Globus pallidus (tissue), 1 donor: ENCODE results near the gene CALM3.
"Not testable (repeated sequence)": the region's sequence is repeated elsewhere in the genome, so short reads cannot be mapped to it uniquely, and the experiment has no call there.

Experiments used
- DNase-seq: peaks from one replicate; pipeline ENCODE4 v3.0.0-alpha.2; 2015; ENCODE audit warnings: low spot score

The CALM3 gene

DNA sequence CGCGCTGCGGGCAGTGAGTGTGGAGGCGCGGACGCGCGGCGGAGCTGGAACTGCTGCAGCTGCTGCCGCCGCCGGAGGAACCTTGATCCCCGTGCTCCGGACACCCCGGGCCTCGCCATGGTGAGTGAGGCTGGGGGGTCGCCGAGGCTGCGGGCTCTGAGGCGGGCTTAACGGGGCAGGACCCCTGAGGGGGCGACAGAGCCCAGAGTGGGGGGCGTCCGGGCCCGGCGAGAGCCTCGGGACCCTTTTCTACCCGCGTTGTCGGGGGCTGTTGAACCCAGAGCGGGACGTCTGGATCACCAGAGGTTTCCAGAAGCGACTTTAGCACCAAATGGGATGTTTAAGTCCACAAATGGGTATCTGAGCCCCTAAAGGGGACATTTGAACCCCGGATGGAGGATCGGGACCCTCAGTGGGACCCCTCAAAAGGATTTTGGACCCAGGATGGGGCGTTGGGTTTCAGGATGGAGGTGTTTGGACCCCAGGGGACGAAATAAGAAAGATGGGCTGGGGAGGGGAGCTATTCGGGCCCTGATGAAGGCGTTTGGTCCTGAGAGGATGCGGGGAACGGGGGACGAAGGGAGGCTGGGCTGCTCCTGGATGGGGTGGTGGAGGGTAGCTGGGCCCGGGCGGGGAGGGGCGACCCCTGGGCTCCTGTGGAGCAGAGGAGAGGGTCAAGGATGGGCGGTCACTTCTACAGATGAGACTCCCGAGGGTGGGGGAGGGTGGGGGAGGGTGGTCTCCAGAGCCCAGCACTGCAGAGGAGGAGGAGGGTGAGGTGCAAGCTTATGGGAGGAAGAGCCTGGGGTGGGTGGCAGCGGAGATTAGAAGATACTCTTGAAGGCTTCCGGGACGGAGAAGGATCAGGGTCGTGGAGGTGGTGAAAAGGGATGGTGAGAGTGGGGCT is at the start of gene CALM3:
Gene CALM3, plus strand, starts transcription at position 13 of the 907 bp plus-strand sequence. Its CDS starts 105 bp downstream, at position 118.
- DNase-seq = no peak

DNA sequence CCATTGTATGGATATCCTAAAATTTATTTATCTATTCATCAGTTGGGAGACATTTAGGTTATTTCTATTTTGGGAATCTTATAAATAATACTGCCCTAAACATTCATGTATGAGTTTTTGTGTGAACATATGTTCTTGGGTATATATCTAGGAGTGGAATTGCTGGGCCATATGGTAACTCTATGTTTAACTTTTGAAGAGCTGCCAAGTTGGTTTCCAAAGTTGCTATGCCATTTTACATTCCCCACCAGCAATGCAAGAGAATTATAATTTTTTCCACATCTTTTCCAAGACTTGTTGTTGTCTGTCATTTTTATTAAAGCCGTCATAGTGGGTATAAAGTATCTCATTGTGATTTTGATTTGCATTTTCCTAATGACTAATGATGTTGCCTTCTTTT is 48.2 kb upstream of the CALM3 start:
- DNase-seq = no peak

GRCh38 chr19:46554161-46554560 is 47.0 kb upstream of the CALM3 start:
- DNase-seq = no peak

GRCh38 chr19:46555628-46556280 is 45.4 kb upstream of the CALM3 start:
- no peak for DNase-seq

- not testable (repeated sequence) for DNase-seq
Observed at GRCh38 chr19:46556471-46556870, 44.7 kb upstream of the CALM3 start.

GRCh38 chr19:46559203-46559602 is 41.9 kb upstream of the CALM3 start:
- DNase-seq = no peak

- not testable (repeated sequence) for DNase-seq
Observed at GRCh38 chr19:46559675-46560074, 41.5 kb upstream of the CALM3 start.

DNA sequence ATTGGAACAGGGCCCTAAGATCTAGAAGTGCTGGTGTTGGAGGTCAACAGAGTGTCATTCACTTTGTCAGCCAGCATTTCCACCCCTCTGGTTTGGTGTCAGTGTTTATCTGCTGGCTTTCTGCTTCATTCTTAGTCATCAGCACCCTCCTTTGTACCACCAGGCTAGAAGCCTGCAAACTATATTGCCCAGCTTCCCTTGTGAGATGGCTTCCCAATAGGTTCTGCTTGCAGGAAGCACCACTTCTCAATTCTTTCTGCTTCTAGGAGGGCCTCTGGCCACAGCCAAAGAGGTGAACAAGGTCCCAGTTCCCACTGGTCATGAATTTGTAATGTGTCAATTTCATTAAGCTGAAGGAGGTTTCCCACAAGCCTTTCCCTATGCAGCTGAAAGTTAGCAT is 36.4 kb upstream of the CALM3 start:
- DNase-seq = no peak

DNA sequence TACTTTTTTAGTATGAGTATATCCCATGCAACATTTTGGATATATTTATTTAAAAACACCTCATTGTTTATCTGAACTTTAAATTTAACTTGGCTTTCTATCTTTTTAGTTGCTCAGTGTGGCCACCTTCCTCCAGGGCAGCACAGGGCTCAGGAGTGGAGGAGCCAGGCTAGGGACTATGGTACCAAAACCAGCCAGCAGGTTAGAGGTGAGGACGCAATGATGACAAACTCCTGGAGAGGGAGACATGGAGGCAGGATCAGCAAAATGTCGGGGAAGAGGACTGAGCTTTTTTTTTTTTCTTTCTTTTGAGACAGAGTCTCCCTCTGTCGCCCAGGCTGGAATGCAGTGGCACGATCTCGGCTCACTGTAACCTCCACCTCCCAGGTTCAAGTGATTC is 29.6 kb upstream of the CALM3 start:
- DNase-seq = no peak

DNA sequence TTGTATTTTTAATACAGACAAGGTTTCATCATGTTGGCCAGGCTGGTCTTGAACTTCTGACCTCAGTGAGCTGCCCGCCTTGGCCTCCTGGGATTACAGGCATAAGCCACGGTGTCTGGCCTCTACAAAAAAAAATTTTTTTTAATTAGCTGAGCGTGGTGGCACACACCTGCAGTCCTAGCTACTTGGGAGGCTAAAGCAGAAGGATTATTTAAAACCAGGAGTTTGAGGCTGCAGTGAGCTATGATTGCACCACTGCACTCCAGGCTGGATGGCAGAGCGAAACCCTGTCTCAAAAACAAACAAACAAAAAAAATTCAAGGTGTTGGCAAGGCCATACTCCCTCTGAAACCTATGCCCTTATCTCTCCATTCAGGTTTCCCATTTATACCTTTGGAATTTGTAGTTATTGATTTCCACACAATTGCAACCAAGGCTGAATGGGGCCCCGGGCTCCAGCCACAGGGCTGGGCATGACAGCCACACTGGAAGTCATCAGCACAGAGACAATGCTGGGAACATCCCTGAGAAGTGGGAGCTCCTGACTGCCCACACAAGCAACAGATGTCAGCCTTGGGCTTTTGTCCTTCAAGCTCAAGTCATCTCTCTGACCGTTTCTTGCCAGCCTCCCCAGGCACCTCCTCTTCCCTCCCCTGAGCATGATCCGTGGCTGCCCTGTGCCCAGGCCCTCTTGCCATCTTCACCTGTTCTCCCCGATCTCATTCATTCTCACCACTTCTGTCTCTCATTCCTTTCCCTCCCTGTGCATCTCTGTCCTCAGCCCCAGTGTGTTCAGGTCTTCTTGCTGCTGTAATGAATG is 27.2 kb upstream of the CALM3 start:
- DNase-seq = no peak

GRCh38 chr19:46574533-46574932 is 26.6 kb upstream of the CALM3 start:
- DNase-seq = no peak

- no peak for DNase-seq
Observed at GRCh38 chr19:46578450-46578849, 22.7 kb upstream of the CALM3 start.

DNA sequence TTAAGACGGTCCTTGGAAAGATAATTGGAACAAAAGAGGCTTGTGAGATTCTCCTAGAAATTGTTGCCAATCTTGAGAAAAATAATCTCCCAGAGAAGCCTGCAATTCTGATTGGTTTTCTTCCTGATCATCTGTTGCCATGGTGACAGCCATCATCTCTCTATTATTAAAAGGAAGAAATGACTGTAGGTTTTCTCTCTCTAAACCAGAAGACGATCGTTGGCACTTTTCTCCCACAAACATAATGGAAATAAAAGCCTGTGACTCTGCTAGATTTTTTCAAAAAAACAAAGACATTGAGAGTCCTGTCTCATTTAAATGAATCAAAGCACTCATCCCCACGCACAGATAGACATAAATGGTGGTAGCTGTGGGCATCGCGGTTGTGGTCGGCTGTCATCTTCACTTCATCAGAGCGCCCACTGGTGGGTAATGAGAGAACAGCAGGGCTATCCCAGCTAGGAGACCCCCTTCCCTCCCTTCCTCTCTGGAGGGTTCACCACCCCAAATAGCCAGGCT is 21.7 kb upstream of the CALM3 start:
- peak; percentile 24 for DNase-seq

GRCh38 chr19:46580247-46580646 is 20.9 kb upstream of the CALM3 start:
- no peak for DNase-seq

DNA sequence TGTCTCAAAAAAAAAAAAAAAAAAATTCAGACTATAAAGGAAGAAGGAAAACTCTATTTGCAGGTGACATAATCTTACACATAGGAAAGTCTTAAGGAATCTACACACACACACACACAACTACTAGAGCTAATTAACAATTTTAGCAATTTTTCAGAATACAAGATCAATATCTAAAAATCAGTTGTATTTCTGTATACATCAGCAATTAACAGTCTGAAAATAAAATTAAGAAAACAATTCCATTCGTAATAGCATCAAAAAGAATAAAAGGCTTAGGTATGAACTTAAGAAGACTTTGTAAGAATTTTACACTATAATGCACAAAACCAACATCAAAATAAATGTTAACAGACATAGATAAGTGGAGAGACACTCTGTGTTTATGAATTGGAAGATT is 15.6 kb upstream of the CALM3 start:
- no peak for DNase-seq

- DNase-seq = no peak
Observed at GRCh38 chr19:46586294-46586693, 14.8 kb upstream of the CALM3 start.

DNA sequence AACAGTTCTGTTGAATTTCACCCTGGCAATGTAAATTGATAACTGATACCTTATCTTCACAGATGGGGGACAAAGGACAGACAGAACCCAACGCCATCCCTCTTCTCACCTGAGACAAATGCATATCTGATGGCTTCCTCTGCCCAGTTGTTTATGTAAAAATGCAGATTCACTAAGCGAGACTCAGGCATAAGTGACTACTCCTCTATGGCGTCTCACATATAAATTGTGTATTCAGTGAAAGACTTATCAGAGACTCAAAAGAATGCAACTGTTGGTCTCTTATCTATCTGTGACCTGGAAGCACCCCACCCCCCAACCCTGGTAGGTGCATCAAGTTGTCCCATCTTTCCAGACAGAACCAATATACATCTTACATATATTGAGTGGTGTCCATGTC is 13.3 kb upstream of the CALM3 start:
- no peak for DNase-seq

GRCh38 chr19:46591254-46591653 is 9.9 kb upstream of the CALM3 start:
- DNase-seq = no peak

GRCh38 chr19:46591870-46592269 is 9.3 kb upstream of the CALM3 start:
- DNase-seq = no peak

- DNase-seq = no peak
Observed at GRCh38 chr19:46596008-46596407, 5.1 kb upstream of the CALM3 start.

- DNase-seq = no peak
Observed at GRCh38 chr19:46598372-46598917, 2.7 kb upstream of the CALM3 start.
